ENCODE results near the gene RBM15.

The RBM15 gene

GRCh38 chr1:110324667-110325066 is 14.5 kb upstream of the RBM15 start:
- no peak overlapping the region for H3K27ac ChIP-seq (ENCODE audit: low read length)
- no peak overlapping the region for H3K4me3 ChIP-seq (ENCODE audit: low read length)
- H3K36me3 ChIP-seq (ENCODE audit: control insufficient read depth, low read depth, low read length): no peaks in the 10 kb centered on the region
- no peaks in the 10 kb centered on the region for H3K9me3 ChIP-seq (ENCODE audit: control insufficient read depth, low read depth, low read length)
- H3K9ac ChIP-seq (ENCODE audit: low read length): no peak overlapping the region
- no peaks in the 10 kb centered on the region for H3K27me3 ChIP-seq (ENCODE audit: control insufficient read depth, insufficient read depth, low read length)
- H3K4me1 ChIP-seq (ENCODE audit: control insufficient read depth, low read depth, low read length): no peaks in the 10 kb centered on the region

GRCh38 chr1:110326826-110327225 is 12.4 kb upstream of the RBM15 start:
- H3K27ac ChIP-seq (ENCODE audit: low read length): no peak overlapping the region
- H3K4me1 ChIP-seq (ENCODE audit: control insufficient read depth, low read depth, low read length): no peaks in the 10 kb centered on the region

GRCh38 chr1:110328274-110328673 is 10.9 kb upstream of the RBM15 start:
- no peaks in the 10 kb centered on the region for H3K36me3 ChIP-seq (ENCODE audit: control insufficient read depth, low read depth, low read length)
- no peak overlapping the region for H3K27ac ChIP-seq (ENCODE audit: low read length)
- H3K9me3 ChIP-seq (ENCODE audit: control insufficient read depth, low read depth, low read length): no peaks in the 10 kb centered on the region
- H3K4me3 ChIP-seq (ENCODE audit: low read length): no peak overlapping the region
- H3K4me1 ChIP-seq (ENCODE audit: control insufficient read depth, low read depth, low read length): no peaks in the 10 kb centered on the region
- H3K27me3 ChIP-seq (ENCODE audit: control insufficient read depth, insufficient read depth, low read length): no peaks in the 10 kb centered on the region
- H3K9ac ChIP-seq (ENCODE audit: low read length): no peak overlapping the region

More at GRCh38 chr1:110326826-110327225, 12.4 kb upstream of the RBM15 start:
- Histone ChIP-seq H3K36me3 (ENCODE audit: control insufficient read depth, low read depth, low read length) (no peaks in the 10 kb centered on the region), H3K27me3 (ENCODE audit: control insufficient read depth, insufficient read depth, low read length) (no peaks in the 10 kb centered on the region), H3K9ac (ENCODE audit: low read length) (no peak overlapping the region), H3K9me3 (ENCODE audit: control insufficient read depth, low read depth, low read length) (no peaks in the 10 kb centered on the region), H3K4me3 (ENCODE audit: low read length) (no peak overlapping the region)

- Histone ChIP-seq H3K9me3 (ENCODE audit: control insufficient read depth, low read depth, low read length) (no peaks in the 10 kb centered on the region), H3K27ac (ENCODE audit: low read length) (no peak overlapping the region)
Observed at GRCh38 chr1:110328700-110329099, 10.5 kb upstream of the RBM15 start.

GRCh38 chr1:110335265-110335664 is 3.9 kb upstream of the RBM15 start:
- Histone ChIP-seq H3K4me1 (ENCODE audit: control insufficient read depth, low read depth, low read length) (peaks cover 5% of the 10 kb centered on the region), H3K4me3 (ENCODE audit: low read length) (no peak overlapping the region), H3K27me3 (ENCODE audit: control insufficient read depth, insufficient read depth, low read length) (no peaks in the 10 kb centered on the region), H3K27ac (ENCODE audit: low read length) (no peak overlapping the region), H3K9ac (ENCODE audit: low read length) (no peak overlapping the region), H3K36me3 (ENCODE audit: control insufficient read depth, low read depth, low read length) (no peaks in the 10 kb centered on the region), H3K9me3 (ENCODE audit: control insufficient read depth, low read depth, low read length) (no peaks in the 10 kb centered on the region)

More at GRCh38 chr1:110328700-110329099, 10.5 kb upstream of the RBM15 start:
- no peak overlapping the region for H3K4me3 ChIP-seq (ENCODE audit: low read length)
- no peaks in the 10 kb centered on the region for H3K4me1 ChIP-seq (ENCODE audit: control insufficient read depth, low read depth, low read length)
- no peaks in the 10 kb centered on the region for H3K27me3 ChIP-seq (ENCODE audit: control insufficient read depth, insufficient read depth, low read length)
- H3K36me3 ChIP-seq (ENCODE audit: control insufficient read depth, low read depth, low read length): no peaks in the 10 kb centered on the region
- no peak overlapping the region for H3K9ac ChIP-seq (ENCODE audit: low read length)

GRCh38 chr1:110336300-110337039 is 2.7 kb upstream of the RBM15 start:
- Histone ChIP-seq H3K4me3 (ENCODE audit: low read length) (peak overlapping the region; percentile 71), H3K9ac (ENCODE audit: low read length) (no peak overlapping the region), H3K27ac (ENCODE audit: low read length) (no peak overlapping the region), H3K36me3 (ENCODE audit: control insufficient read depth, low read depth, low read length) (peaks cover 11% of the 10 kb centered on the region), H3K27me3 (ENCODE audit: control insufficient read depth, insufficient read depth, low read length) (no peaks in the 10 kb centered on the region), H3K9me3 (ENCODE audit: control insufficient read depth, low read depth, low read length) (no peaks in the 10 kb centered on the region), H3K4me1 (ENCODE audit: control insufficient read depth, low read depth, low read length) (peaks cover 16% of the 10 kb centered on the region)

- Histone ChIP-seq H3K27ac (ENCODE audit: low read length) (peak overlapping the region; percentile 88), H3K9ac (ENCODE audit: low read length) (peak overlapping the region; percentile 82), H3K36me3 (ENCODE audit: control insufficient read depth, low read depth, low read length) (peaks cover 24% of the 10 kb centered on the region), H3K27me3 (ENCODE audit: control insufficient read depth, insufficient read depth, low read length) (no peaks in the 10 kb centered on the region), H3K4me3 (ENCODE audit: low read length) (peak overlapping the region; percentile 71), H3K4me1 (ENCODE audit: control insufficient read depth, low read depth, low read length) (peaks cover 24% of the 10 kb centered on the region), H3K9me3 (ENCODE audit: control insufficient read depth, low read depth, low read length) (no peaks in the 10 kb centered on the region)
Observed at GRCh38 chr1:110337704-110338308, 1.4 kb upstream of the RBM15 start.

- no peaks in the 10 kb centered on the region for H3K27me3 ChIP-seq (ENCODE audit: control insufficient read depth, insufficient read depth, low read length)
- H3K4me1 ChIP-seq (ENCODE audit: control insufficient read depth, low read depth, low read length): peaks cover 28% of the 10 kb centered on the region
Observed at GRCh38 chr1:110338309-110338885, 780 bp upstream of the RBM15 start.

GRCh38 chr1:110339407-110340206 is 430 bp downstream of the RBM15 start:
- Histone ChIP-seq H3K36me3 (ENCODE audit: control insufficient read depth, low read depth, low read length) (peaks cover 42% of the 10 kb centered on the region), H3K4me1 (ENCODE audit: control insufficient read depth, low read depth, low read length) (peaks cover 31% of the 10 kb centered on the region), H3K4me3 (ENCODE audit: low read length) (peak overlapping the region; percentile 71)

More at GRCh38 chr1:110338309-110338885, 780 bp upstream of the RBM15 start:
- peak overlapping the region; percentile 71 for H3K4me3 ChIP-seq (ENCODE audit: low read length)
- peak overlapping the region; percentile 82 for H3K9ac ChIP-seq (ENCODE audit: low read length)
- no peaks in the 10 kb centered on the region for H3K9me3 ChIP-seq (ENCODE audit: control insufficient read depth, low read depth, low read length)
- H3K36me3 ChIP-seq (ENCODE audit: control insufficient read depth, low read depth, low read length): peaks cover 30% of the 10 kb centered on the region
- peak overlapping the region; percentile 88 for H3K27ac ChIP-seq (ENCODE audit: low read length)

GRCh38 chr1:110340207-110340468 is 961 bp downstream of the RBM15 start:
- Histone ChIP-seq H3K27me3 (ENCODE audit: control insufficient read depth, insufficient read depth, low read length) (no peaks in the 10 kb centered on the region), H3K4me1 (ENCODE audit: control insufficient read depth, low read depth, low read length) (peaks cover 36% of the 10 kb centered on the region), H3K4me3 (ENCODE audit: low read length) (peak overlapping the region; percentile 71), H3K9ac (ENCODE audit: low read length) (peak overlapping the region; percentile 82), H3K36me3 (ENCODE audit: control insufficient read depth, low read depth, low read length) (peaks cover 47% of the 10 kb centered on the region), H3K27ac (ENCODE audit: low read length) (no peak overlapping the region), H3K9me3 (ENCODE audit: control insufficient read depth, low read depth, low read length) (no peaks in the 10 kb centered on the region)

More at GRCh38 chr1:110339407-110340206, 430 bp downstream of the RBM15 start:
- Histone ChIP-seq H3K9ac (ENCODE audit: low read length) (peak overlapping the region; percentile 82), H3K27ac (ENCODE audit: low read length) (peak overlapping the region; percentile 85), H3K9me3 (ENCODE audit: control insufficient read depth, low read depth, low read length) (no peaks in the 10 kb centered on the region), H3K27me3 (ENCODE audit: control insufficient read depth, insufficient read depth, low read length) (no peaks in the 10 kb centered on the region)

GRCh38 chr1:110341146-110341871 is 2.1 kb downstream of the RBM15 start:
- H3K4me3 ChIP-seq (ENCODE audit: low read length): peak overlapping the region; percentile 71
- no peaks in the 10 kb centered on the region for H3K9me3 ChIP-seq (ENCODE audit: control insufficient read depth, low read depth, low read length)
- no peaks in the 10 kb centered on the region for H3K27me3 ChIP-seq (ENCODE audit: control insufficient read depth, insufficient read depth, low read length)
- peaks cover 43% of the 10 kb centered on the region for H3K4me1 ChIP-seq (ENCODE audit: control insufficient read depth, low read depth, low read length)
- H3K27ac ChIP-seq (ENCODE audit: low read length): no peak overlapping the region
- H3K36me3 ChIP-seq (ENCODE audit: control insufficient read depth, low read depth, low read length): peaks cover 51% of the 10 kb centered on the region
- H3K9ac ChIP-seq (ENCODE audit: low read length): no peak overlapping the region
